AG08396 (cell line): ENCODE results near the gene PUM2.
"Not testable (repeated sequence)": the region's sequence is repeated elsewhere in the genome, so short reads cannot be mapped to it uniquely, and the experiment has no call there.

Experiments used
- DNase-seq: peaks from one replicate; pipeline ENCODE4 v3.0.0; 2012; ENCODE audit warnings: low spot score, mixed read lengths

The PUM2 gene

GRCh38 chr2:20234597-20234996 is 116.0 kb downstream of the PUM2 start:
- DNase-seq = not testable (repeated sequence)

GRCh38 chr2:20232837-20233207 is 117.8 kb downstream of the PUM2 start:
- DNase-seq = no peak

- no peak for DNase-seq
Observed at GRCh38 chr2:20231598-20232026, 119.0 kb downstream of the PUM2 start.

GRCh38 chr2:20231159-20231558 is 119.5 kb downstream of the PUM2 start:
- no peak for DNase-seq

- no peak for DNase-seq
Observed at GRCh38 chr2:20230114-20230425, 120.6 kb downstream of the PUM2 start.

GRCh38 chr2:20229322-20230113 is 121.1 kb downstream of the PUM2 start:
- DNase-seq = peak; percentile 63

- DNase-seq = no peak
Observed at GRCh38 chr2:20227894-20228505, 122.6 kb downstream of the PUM2 start.

- no peak for DNase-seq
Observed at GRCh38 chr2:20226152-20226545, 124.5 kb downstream of the PUM2 start.

- peak; percentile 76 for DNase-seq
Observed at GRCh38 chr2:20225294-20226151, 125.1 kb downstream of the PUM2 start.

GRCh38 chr2:20224716-20225293 is 125.8 kb downstream of the PUM2 start, which contains the start of gene SDC1:
Gene SDC1, minus strand, starts transcription at chr2:20225130. Its CDS starts 263 bp downstream, at chr2:20224867.
- peak; percentile 79 for DNase-seq

GRCh38 chr2:20224164-20224715 is 126.4 kb downstream of the PUM2 start:
- DNase-seq = no peak

GRCh38 chr2:20223407-20224163 is 127.1 kb downstream of the PUM2 start:
- DNase-seq = peak; percentile 79

- DNase-seq = no peak
Observed at GRCh38 chr2:20222769-20223406, 127.8 kb downstream of the PUM2 start.

- DNase-seq = no peak
Observed at GRCh38 chr2:20222014-20222768, 128.5 kb downstream of the PUM2 start.

GRCh38 chr2:20221555-20221973 is 129.1 kb downstream of the PUM2 start:
- peak; percentile 70 for DNase-seq

- DNase-seq = no peak
Observed at GRCh38 chr2:20220806-20221554, 129.7 kb downstream of the PUM2 start.

- DNase-seq = no peak
Observed at GRCh38 chr2:20219763-20220380, 130.8 kb downstream of the PUM2 start.
